Neural cell (in vitro differentiated cells): ENCODE measurements around the gene SCARB1.

Source experiments
- CTCF ChIP-seq: fragments of 450-650 bp; IDR thresholded peaks from 2 replicates; pipeline ENCODE4 v1.5.1; 2014; ENCODE audit warnings: antibody characterized with exemption, mild to moderate bottlenecking, moderate library complexity; ENCODE audit not compliant: poor library complexity, severe bottlenecking
- EZH2 ChIP-seq: fragments of 200-600, 300-800 bp; shearing (Covaris generic), sonication (generic); IDR thresholded peaks from 2 replicates; pipeline ENCODE4 v1.6.1; 2014; ENCODE audit warnings: antibody characterized with exemption, low read length, borderline replicate concordance, mild to moderate bottlenecking; ENCODE audit not compliant: insufficient read depth, poor library complexity, severe bottlenecking

DNA sequence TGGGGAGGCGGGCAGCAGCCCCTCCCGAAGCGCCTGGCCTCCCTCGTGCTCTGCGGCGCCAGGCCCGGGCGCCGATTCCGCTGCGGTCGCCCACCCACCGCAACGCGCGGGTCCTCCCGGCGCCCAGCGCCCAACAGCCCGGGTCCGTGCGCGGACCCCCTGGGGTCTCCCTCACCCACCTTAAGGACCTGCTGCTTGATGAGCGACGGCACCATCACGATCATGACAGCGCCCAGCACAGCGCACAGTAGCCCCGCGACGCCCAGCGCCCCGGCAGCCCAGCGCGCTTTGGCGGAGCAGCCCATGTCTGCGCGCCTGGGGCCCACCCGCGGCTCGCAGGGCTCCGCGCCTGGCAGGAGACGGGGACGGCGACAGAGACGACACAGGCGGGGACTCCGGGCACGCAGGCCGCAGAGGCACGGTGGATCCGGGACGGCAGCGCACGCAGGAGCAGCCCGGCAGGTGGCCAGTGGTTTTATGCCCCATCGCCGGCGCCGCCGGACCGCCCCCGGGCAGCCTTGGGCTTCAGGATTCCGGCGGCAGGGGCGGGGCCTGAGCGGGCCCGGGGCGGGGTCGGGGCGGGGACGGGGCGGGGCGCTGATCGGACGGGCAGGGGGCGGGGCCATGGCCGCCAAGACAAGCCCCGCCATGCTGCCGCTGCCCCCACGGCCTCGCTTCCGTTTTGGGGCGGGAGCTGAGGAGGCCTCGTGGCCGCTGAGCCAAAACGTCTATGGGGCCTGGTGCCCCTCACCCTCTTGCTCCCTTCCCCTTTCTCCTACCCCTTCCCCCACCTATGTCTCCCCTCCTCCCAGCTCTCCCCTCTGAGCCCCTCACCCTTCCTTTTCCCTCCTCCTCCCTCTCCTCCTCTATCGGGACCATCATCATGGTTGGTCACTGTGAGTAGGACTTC, at the start of gene SCARB1:
- no peak for TF ChIP-seq CTCF
- no peak for TF ChIP-seq EZH2
